Fibroblast of lung (primary cell): Measurements from ENCODE around the gene PPM1A. TPM values are rescaled to one million over a fixed set of nuclear protein-coding genes. Genes with fewer than 3 reads are reported as not detected.

Experiments
- DNase-seq, 2 donors: peaks; one replicate each; pipeline versions ENCODE4 v3.0.0 to v3.0.0-alpha.2; 2010; ENCODE audit warnings: low read depth in 2 of 2
- H2AFZ ChIP-seq: 2 replicates; pipeline ENCODE4 v1.5.1; 2012; ENCODE audit warnings: low read length, control low read depth, inconsistent platforms
- H3K27ac ChIP-seq: 2 replicates; pipeline ENCODE4 v1.5.1; 2011; ENCODE audit warnings: low read length, control low read depth; ENCODE audit not compliant: insufficient read depth
- H3K27me3 ChIP-seq: 2 replicates; pipeline ENCODE4 v1.5.1; 2011; ENCODE audit warnings: mild to moderate bottlenecking, low read length; ENCODE audit not compliant: control insufficient read depth, insufficient read depth
- H3K36me3 ChIP-seq: 2 replicates; pipeline ENCODE4 v1.5.1; 2011; ENCODE audit warnings: low read length; ENCODE audit not compliant: control insufficient read depth, insufficient read depth
- H3K4me1 ChIP-seq: 2 replicates; pipeline ENCODE4 v1.5.1; 2011; ENCODE audit warnings: low read length; ENCODE audit not compliant: control insufficient read depth, insufficient read depth; ENCODE audit errors: extremely low read depth
- H3K4me2 ChIP-seq: 2 replicates; pipeline ENCODE4 v1.5.1; 2011; ENCODE audit warnings: low read length, control low read depth; ENCODE audit not compliant: insufficient read depth; ENCODE audit errors: extremely low read depth
- H3K4me3 ChIP-seq, 4 experiments: fragments of 200-600 bp in 1 of 4; sonication (generic) in 1 of 4; replicated peaks in 1 of 4; 2 replicates each; pipeline ENCODE4 v1.5.1; 2011 to 2016; ENCODE audit warnings: low read length in 4 of 4, low read depth in 3 of 4, mild to moderate bottlenecking in 3 of 4, control low read depth in 2 of 4, inconsistent platforms in 1 of 4, mixed read lengths in 1 of 4; ENCODE audit not compliant: insufficient read depth in 1 of 4; ENCODE audit errors: control extremely low read depth in 1 of 4
- H3K79me2 ChIP-seq: 2 replicates; pipeline ENCODE4 v1.5.1; 2012; ENCODE audit warnings: mild to moderate bottlenecking, low read length, inconsistent platforms; ENCODE audit not compliant: control insufficient read depth, insufficient read depth
- H3K9ac ChIP-seq: 2 replicates; pipeline ENCODE4 v1.5.1; 2011; ENCODE audit warnings: mild to moderate bottlenecking, low read length, control low read depth; ENCODE audit not compliant: insufficient read depth
- H3K9me3 ChIP-seq: 2 replicates; pipeline ENCODE4 v1.5.1; 2012; ENCODE audit warnings: low read depth, low read length; ENCODE audit not compliant: control insufficient read depth, insufficient read depth
- H4K20me1 ChIP-seq: 2 replicates; pipeline ENCODE4 v1.5.1; 2011; ENCODE audit warnings: low read length; ENCODE audit not compliant: control insufficient read depth, insufficient read depth; ENCODE audit errors: extremely low read depth
- EZH2 ChIP-seq: IDR thresholded peaks from 2 replicates; pipeline ENCODE4 v1.5.1; 2012; ENCODE audit warnings: low read length, control low read depth, mild to moderate bottlenecking; ENCODE audit errors: missing control alignments
- polyA plus RNA-seq, 2 donors: library from polyadenylated mRNA; depleted of rRNA in 1 of 2; stranded (reverse) in 1 of 2; unstranded in 1 of 2; fragments of >200 nt; gene quantifications; 2 replicates each; pipeline ENCODE4 v1.2.1, GENCODE V29; 2011 to 2012; ENCODE audit warnings: missing spikeins in 1 of 2
- total RNA-seq: library from RNA; depleted of rRNA; stranded (reverse); fragments of >200 nt; gene quantifications from 2 replicates; pipeline ENCODE4 v1.2.1, GENCODE V29; 2014
- TF ChIP-seq, protein P1 (sequence below), 2 donors: IDR thresholded peaks in 1 of 2; conservative IDR thresholded peaks in 1 of 2; 1 replicate in 1 of 2; 2 replicates in 1 of 2; pipeline ENCODE4 v1.5.1; 2011 to 2012; ENCODE audit warnings: low read length in 2 of 2, control low read depth in 1 of 2, inconsistent platforms in 1 of 2, low read depth in 1 of 2, mild to moderate bottlenecking in 1 of 2

PPM1A gene
- total and polyA plus RNA-seq, 2 donors (not counting 1 experiment from before 2014, with no cell fraction given), result 25.9 to 51.3 TPM

DNA sequence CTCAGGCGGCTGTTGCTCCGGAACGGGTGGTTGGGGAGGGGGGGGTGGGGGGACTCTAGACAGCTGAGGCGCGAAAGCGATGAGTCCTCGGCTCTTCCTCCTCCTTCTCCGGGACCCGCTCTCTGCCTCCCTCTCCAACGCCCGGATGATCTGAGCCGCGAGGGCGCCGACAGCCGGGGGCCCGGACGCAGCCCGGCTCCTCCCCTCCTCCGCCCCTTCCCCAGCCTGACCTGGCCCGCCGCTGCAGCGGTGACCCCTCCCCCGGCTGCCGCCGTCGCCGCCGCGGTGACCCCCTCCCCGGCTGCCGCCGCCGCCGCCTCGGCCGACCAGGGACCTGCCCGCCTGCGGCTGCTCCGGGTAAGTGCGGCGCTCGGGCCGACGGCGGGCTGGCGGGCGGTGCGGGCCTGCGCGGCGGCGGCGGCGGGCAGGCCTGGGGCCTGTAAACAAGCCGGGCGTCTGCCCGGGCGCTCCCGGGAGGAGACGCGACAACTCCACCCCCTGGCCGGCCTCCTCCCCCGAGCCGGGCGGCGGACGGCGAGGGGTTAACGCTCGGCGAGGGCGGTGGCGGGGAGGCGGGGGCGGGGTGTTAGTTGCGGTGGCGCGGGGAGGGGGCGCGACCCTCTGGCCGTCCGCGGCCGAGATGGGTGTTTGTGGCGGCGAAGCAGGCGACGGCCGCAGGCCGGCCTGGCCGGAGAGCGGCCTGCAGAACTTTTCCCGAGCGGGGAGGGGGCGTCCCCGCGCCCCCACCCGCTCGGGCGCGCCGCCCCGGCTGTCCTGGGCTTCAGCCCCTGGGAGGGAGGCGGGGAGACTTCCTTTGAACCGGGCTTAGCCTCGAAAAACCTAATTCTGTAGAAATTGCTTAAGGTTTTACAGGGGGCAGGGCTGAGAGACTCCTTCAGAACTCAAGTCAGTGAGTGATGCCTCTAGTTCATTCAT lies 568 bp downstream of the PPM1A start:
- Histone ChIP-seq H3K27me3 (no peaks in the 10 kb centered on the region), H3K79me2 (peaks cover 46% of the 10 kb centered on the region), H4K20me1 (peaks cover 6% of the 10 kb centered on the region), H3K4me1 (peaks cover 4% of the 10 kb centered on the region), H3K4me3 (peak overlapping the region; percentile 57 to 87 (median 73)), H3K9ac (peak overlapping the region; percentile 89), H3K27ac (peak overlapping the region; percentile 56), H3K36me3 (no peaks in the 10 kb centered on the region), H2AFZ (no peak overlapping the region), H3K9me3 (no peaks in the 10 kb centered on the region), H3K4me2 (peak overlapping the region; percentile 98)
- DNase-seq, result peak; percentile 66 to 68
- TF ChIP-seq, protein P1, sequence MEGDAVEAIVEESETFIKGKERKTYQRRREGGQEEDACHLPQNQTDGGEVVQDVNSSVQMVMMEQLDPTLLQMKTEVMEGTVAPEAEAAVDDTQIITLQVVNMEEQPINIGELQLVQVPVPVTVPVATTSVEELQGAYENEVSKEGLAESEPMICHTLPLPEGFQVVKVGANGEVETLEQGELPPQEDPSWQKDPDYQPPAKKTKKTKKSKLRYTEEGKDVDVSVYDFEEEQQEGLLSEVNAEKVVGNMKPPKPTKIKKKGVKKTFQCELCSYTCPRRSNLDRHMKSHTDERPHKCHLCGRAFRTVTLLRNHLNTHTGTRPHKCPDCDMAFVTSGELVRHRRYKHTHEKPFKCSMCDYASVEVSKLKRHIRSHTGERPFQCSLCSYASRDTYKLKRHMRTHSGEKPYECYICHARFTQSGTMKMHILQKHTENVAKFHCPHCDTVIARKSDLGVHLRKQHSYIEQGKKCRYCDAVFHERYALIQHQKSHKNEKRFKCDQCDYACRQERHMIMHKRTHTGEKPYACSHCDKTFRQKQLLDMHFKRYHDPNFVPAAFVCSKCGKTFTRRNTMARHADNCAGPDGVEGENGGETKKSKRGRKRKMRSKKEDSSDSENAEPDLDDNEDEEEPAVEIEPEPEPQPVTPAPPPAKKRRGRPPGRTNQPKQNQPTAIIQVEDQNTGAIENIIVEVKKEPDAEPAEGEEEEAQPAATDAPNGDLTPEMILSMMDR (conservative IDR thresholded peaks at IDR 0.05 in 1 of 2, IDR thresholded peaks at IDR 0.05 in 1 of 2; ENCODE audit: low read depth in 1 of 2, low read length in 2 of 2), result no peak
- TF ChIP-seq EZH2, result no peak

DNA sequence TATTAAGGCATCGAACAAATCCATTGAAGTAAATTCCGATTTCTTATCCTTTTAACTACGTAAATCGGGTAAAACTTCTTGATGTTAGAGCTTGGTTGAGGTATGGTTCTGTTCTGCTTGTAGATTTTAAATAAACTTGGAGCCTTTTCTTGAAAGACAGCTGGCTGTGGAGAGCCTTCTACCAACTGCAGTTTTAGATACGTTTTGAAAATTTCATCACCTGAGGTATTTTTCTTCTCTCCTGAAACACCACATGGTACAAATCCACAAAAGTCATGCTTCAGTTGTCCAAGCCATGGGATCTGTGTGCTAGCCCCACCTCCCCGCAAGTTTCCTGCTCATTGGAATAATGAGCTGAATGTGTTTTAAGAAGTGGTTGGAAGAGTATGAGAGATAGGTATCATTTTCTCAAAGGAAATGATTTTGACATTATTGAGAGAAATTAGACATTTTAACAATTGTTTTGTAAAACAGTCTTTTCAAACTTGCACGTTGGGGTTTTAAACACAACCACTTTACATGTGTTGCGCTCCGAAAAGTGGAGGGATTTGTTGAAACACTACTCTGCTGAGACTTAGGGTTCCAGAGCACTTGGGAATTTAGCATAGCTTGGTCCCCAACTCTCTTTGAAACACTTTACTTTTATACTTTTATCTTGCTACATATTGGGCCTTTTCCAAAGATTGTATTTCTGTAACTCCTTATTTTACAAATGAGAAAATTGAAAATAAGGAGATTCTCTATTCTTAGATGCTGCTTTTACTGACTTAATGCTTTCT lies 1.4 kb downstream of the PPM1A start:
- peak; percentile 2 to 40 for DNase-seq
- Histone ChIP-seq H3K4me3 (peak overlapping the region; percentile 57 to 87 (median 73)), H3K4me1 (peaks cover 4% of the 10 kb centered on the region), H3K9ac (peak overlapping the region; percentile 66), H3K4me2 (peak overlapping the region; percentile 98), H3K27me3 (no peaks in the 10 kb centered on the region), H3K36me3 (no peaks in the 10 kb centered on the region), H2AFZ (no peak overlapping the region), H4K20me1 (peaks cover 6% of the 10 kb centered on the region), H3K9me3 (no peaks in the 10 kb centered on the region), H3K27ac (peak overlapping the region; percentile 24), H3K79me2 (peaks cover 51% of the 10 kb centered on the region)
- TF ChIP-seq, protein P1 (conservative IDR thresholded peaks at IDR 0.05 in 1 of 2, IDR thresholded peaks at IDR 0.05 in 1 of 2; ENCODE audit: low read depth in 1 of 2, low read length in 2 of 2), result no peak

DNA sequence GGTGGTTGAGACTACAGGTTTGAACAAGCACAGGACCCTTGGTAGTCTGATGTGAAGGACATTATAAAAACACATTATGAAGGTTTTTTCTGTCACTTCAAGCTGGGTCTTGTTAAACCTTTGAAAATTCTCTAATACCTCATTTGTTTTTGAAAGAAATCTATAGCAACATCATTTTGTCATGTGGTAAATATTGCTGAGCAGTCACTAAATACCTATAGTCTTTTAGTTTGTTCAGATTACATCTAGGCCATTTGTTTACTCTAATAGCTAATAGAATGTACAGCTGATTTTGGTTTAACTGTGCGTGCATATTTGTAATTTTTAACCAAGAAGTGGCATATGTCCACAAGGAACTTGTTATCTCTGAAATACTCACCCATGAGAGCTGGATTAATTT lies 2.9 kb downstream of the PPM1A start:
- Histone ChIP-seq H3K4me1 (peaks cover 4% of the 10 kb centered on the region), H3K27me3 (no peaks in the 10 kb centered on the region), H3K9me3 (no peaks in the 10 kb centered on the region), H3K4me2 (peak overlapping the region; percentile 98), H3K27ac (no peak overlapping the region), H3K9ac (no peak overlapping the region), H4K20me1 (peaks cover 6% of the 10 kb centered on the region), H3K4me3 (peak overlapping the region in 2 of 4 experiments; percentile 79 to 87), H3K79me2 (peaks cover 64% of the 10 kb centered on the region), H3K36me3 (no peaks in the 10 kb centered on the region), H2AFZ (no peak overlapping the region)
- TF ChIP-seq, protein P1 (conservative IDR thresholded peaks at IDR 0.05 in 1 of 2, IDR thresholded peaks at IDR 0.05 in 1 of 2; ENCODE audit: low read depth in 1 of 2, low read length in 2 of 2), result no peak
- no peak for TF ChIP-seq EZH2
- no peak for DNase-seq
